GM18858 (cell line): ENCODE data around the gene LGALS3BP.

ENCODE experiments used
- ATAC-seq: cut with Tn5 transposase; IDR thresholded peaks from one replicate; pipeline ENCODE4 v1.9.1; 2021; ENCODE audit not compliant: unreplicated experiment

LGALS3BP gene

DNA sequence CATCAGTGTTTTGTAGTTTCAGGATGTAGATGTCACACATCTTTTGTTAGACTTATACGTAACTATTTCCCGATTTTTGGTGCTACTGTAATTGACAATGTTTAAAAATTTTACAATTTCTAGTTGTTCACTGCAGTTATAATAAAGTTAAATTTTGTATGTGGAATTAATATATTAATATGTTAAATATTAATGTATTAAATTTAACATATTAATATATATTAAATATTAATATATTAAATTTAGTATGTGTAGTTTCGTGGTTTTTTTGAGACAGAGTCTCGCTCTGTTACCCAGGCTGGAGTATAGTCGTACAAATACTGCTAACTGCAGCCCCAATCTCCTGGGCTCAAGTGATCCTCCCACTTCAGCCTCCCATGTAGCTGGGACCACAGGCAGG lies 5.7 kb upstream of the LGALS3BP start:
- no peak for ATAC-seq

- no peak for ATAC-seq
Measured at GRCh38 chr17:78981010-78981888, 1.5 kb upstream of the LGALS3BP start.

DNA sequence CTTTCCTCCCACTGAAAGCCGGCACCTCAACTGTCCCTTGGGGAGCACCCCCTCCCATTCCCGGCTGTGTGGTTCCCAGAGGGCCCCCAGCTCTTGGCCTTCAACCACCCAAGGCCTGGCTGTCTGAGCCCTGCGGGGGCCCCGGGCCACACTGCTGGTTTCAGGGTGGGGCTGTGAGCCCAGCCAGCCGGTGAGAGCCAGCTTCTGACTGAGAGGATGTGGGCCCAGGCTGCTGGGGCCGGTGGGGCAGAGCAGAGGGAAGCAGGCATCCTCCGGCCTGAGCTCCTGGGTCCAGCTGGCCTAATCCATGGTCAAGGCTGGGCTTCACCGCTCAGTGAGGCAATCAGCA lies 875 bp upstream of the LGALS3BP start:
- ATAC-seq = no peak

DNA sequence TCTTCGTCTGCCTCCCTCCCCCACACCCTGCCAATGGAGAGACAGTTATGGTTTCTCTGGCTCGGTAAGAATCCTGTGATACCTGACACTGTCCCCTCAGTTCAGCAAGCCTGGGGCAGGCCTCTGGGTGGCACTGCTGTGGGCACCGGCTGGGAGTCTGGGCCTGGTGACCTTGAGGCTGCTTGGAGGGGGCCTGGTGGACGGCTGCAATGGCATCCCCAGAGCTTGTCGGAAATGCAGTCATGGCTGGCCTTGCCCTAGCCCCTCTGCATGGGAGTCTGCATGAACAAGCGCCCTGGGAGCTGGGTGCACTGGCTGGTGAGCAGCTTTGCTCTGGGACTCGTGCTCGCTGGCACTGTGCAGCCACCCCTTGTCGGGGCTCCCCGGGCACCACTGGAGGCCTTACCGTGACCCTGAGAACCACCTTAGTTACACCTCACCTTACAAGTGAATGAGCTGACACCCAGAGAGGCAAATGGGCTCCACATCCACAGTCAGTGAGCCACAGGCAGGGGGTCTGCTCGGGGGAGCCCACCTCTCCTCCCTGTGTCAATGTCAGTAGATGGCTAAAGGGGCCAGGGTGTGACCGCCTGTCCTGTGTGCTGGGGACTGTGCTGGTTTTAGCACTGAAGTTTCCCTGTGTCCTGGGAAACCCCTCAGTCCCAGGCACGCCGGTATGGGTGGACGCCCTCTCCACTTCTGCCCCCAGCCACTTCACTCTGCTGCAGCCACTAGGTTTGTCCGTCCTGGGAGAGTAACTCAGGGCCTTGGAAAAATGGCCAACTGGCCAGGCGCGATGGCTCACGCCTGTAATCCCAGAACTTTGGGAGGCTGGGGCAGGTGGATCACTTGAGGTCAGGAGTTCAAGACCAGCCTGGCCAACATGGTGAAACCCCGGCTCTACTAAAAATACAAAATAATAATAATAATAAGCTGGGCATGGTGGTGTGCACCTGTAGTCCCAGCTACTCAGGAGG lies 1.4 kb downstream of the LGALS3BP start:
- no peak for ATAC-seq

DNA sequence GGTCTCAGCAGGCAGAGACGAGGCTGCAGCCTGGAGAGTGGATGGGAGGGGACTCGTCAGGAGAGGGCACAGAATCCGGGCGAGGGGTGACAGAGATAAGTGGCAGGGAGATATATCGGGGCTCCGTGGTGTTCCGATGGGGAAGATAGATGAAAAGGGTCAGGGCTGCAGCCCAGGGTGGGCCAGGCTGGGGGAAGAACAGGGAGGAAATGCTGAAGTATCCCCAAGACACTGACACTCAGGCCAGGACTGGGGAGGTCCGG lies 2.1 kb downstream of the LGALS3BP start:
- ATAC-seq = no peak

- no peak for ATAC-seq
Measured at GRCh38 chr17:78976907-78977680, 2.6 kb downstream of the LGALS3BP start.

DNA sequence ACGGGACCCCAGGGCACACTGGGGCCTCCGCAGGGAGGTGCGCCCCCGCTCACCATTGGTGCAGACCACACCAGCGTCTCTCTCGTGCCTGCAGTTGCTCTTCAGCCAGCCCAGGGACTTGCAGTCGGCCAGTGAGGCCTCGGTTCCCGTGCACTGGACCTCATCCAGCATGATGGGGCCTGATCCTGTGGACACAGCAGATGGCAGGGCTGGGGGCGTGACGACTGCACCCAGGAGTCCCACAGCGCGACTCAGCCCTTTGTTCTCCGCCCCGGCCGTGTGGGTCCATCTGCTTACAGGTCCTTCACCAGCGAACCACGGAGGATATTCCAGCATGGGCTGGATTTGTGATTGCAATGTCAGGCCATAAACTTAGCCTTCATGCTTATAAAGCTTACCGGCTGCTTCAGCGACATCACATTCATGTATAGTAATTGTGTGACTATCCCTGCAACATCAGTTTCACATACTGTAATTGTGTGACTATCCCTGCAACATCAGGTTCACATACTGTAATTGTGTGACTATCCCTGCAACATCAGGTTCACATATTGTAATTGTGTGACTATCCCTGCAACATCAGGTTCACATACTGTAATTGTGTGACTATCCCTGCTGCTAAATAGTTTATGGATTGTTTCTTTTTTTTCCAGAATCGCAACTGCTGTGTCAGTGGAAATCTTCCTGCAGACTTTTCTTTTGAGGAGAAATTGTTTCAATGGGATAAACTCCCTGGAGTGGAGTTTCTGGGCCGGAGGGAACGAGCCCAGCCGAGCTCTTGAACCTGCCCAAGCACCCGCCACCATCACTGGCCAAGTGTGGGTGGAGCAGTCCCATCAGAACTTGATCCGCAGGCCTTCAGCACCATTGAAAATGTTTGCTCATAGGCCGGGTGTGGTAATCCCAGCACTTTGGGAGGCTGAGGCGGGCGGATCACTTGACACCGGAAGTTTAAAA lies 4.8 kb downstream of the LGALS3BP start:
- no peak for ATAC-seq

DNA sequence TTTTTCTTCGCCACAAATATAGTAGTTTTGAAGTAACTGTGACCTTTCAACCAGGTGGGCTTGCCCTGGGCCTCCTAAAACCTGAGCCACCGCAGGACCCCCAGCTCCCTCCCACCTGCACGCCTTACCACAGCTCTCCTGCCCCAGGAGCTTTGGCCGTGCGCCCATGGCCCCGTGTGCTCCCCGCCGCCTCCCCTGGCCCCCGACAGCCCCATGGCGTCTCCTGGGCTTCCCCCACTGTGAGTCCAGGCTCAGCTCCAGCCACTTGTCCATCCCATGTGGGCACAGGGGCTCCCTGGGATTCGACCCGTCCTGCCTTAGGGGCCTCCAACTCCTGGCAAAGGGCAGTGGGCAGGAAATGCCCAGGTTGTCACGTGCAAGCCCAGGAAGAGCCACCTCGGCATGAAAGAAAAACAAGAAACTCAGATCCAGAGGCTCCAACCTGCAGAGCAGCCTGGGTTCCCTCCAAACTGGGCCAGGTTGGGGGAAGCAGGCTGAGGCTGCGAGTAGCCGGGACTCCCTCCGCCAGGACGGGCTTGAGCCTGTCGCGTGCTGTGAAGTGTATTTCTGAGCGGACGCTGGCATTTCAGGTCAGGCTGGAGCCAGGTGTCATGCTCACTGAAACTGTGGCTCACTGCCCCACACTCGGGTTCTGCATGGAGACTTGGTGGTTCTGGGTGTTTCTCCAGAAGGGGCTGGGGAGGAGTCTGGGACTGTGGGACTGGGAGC lies 5.8 kb downstream of the LGALS3BP start:
- ATAC-seq = no peak

GRCh38 chr17:78973196-78973595 lies 6.5 kb downstream of the LGALS3BP start:
- ATAC-seq = no peak

- ATAC-seq = no peak
Measured at GRCh38 chr17:78972507-78973105, 7.1 kb downstream of the LGALS3BP start.

GRCh38 chr17:78971756-78972506 lies 7.8 kb downstream of the LGALS3BP start:
- no peak for ATAC-seq

- no peak for ATAC-seq
Measured at GRCh38 chr17:78970834-78971755, 8.6 kb downstream of the LGALS3BP start.

DNA sequence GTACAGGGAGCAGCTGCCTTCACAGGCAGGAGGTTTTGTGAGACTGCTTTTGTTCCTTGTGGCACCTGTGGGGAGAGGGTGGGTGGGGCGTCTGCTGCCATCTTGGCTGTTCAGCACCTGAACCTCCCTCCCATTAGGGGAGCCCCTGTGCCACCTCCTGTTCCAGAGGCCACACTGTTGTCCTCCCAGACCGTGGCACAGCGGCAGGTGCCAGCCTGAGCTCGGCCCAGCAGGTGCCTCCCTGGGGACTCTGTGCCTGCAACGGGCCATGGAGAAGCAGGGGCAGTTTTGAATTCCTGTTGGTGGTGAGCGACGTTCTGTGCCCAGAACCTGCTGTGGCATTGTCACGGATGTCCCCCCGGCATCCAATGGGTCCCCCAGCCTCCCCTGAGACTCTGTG lies 9.9 kb downstream of the LGALS3BP start:
- no peak for ATAC-seq

GRCh38 chr17:78967782-78968362 lies 11.9 kb downstream of the LGALS3BP start:
- ATAC-seq = no peak

DNA sequence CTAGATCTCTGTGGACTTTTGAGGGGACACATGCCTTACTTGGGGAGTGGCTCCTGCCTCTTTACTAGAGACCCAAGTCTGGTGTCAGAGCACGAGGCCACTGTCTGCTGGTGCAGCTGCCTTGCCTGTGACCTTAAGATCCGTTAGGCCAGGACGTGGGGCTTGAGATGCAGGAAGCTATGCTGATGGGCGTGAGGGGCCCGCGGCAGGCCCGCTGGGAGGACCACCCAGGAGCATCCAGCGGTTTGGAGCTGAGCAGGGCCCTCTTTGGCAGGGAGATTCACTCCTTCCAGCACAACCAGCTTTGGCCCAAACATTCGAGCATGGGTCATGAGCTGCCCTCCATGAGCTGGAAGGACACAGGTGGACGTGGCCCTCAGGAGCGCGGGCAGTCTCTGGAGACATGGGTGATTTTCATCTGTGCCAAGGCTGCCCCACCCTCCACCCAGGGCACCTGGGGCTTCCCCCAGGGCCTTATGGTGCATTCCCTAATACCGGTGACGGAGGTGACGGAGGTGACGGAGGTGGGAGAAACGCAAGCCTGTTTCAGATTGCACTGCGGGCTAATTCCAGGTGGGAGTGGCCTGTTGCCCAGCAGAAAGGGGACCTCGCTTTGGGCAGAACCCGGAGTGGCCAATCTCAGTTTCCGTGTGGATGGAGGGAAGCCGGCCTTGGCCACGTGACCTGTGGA lies 12.7 kb downstream of the LGALS3BP start:
- no peak for ATAC-seq

DNA sequence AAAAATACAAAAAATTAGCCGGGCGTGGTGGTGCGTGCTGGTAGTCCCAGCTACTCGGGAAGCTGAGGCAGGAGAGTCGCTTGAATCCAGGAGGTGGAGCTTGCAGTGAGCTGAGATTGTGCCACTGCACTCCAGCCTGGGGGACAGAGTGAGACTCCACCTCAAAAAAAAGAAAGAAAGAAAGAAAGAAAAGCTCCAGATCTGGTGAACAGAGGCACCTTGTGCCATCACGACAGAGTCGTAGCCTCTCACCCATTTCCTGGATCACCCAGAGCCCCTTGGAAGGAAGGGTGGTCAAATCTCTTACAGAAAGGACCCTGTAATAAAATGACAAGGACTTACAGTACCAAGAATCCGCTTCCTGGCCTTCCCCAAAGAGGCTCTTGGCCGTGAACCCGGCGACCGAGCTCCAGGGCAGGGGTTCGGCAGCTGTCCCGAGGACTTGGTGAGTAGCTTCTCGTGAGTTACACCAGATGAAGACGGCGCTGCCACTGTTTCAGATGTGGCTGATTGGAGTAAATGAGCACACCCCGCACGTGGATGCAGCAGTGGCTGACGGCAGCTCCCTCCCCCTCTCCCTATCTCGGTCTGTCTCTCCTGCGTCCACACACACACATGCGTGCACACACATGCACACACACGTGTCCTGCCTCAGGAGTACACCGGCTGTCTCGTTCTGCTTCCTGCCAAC lies 13.5 kb downstream of the LGALS3BP start:
- ATAC-seq = no peak
